HFFc6 (cell line): ENCODE data around the gene C11orf24. TPM values are rescaled to one million over a fixed set of nuclear protein-coding genes. Genes with fewer than 3 reads are reported as not detected.

Experiments used
- DNase-seq: peaks from one replicate; pipeline ENCODE4 v3.0.0-alpha.2; 2018
- H3K27ac Mint-ChIP-seq: 2 replicates; pipeline ENCODE4 v1.8.0; 2020; ENCODE audit warnings: mild to moderate bottlenecking, mixed read lengths
- H3K27me3 Mint-ChIP-seq: 2 replicates; pipeline ENCODE4 v1.8.0; 2021; ENCODE audit warnings: mild to moderate bottlenecking, moderate library complexity, mixed read lengths; ENCODE audit not compliant: insufficient read depth
- H3K36me3 Mint-ChIP-seq: 2 replicates; pipeline ENCODE4 v1.8.0; 2021; ENCODE audit warnings: low read depth, mixed read lengths
- H3K4me1 Mint-ChIP-seq: 2 replicates; pipeline ENCODE4 v1.8.0; 2020; ENCODE audit warnings: low read depth, mixed read lengths
- H3K4me3 Mint-ChIP-seq: 2 replicates; pipeline ENCODE4 v1.8.0; 2020; ENCODE audit warnings: mild to moderate bottlenecking, moderate library complexity, mixed read lengths
- H3K9me3 Mint-ChIP-seq: 2 replicates; pipeline ENCODE4 v1.8.0; 2020; ENCODE audit warnings: mild to moderate bottlenecking, mixed read lengths
- CTCF ChIP-seq: fragments of 200-600 bp; sonication (generic); IDR thresholded peaks from 2 replicates; pipeline ENCODE4 v1.5.0; 2021; ENCODE audit warnings: antibody characterized with exemption, mild to moderate bottlenecking
- total RNA-seq, 6 experiments: library from RNA; stranded (reverse); fragmentation: NEBNext Ultra II Directional; extraction: Animal tissue kit (Norgen Biotek cat#: 25700); gene quantifications; 2 replicates in 1 of 6; 3 replicates in 5 of 6; pipeline ENCODE4 v1.2.3, GENCODE V29; 2021

C11orf24 gene
- total RNA-seq, 6 experiments from 2014 or later = 88.4 to 126 (median 101) TPM

GRCh38 chr11:68273026-68273738, 1.4 kb upstream of the C11orf24 start:
- no peak for DNase-seq
- Mint-ChIP-seq H3K27me3 (peaks cover 5% of the 10 kb centered on the region), H3K36me3 (peaks cover 17% of the 10 kb centered on the region), H3K27ac (no peak overlapping the region), H3K4me1 (peaks cover 36% of the 10 kb centered on the region), H3K4me3 (no peak overlapping the region; the same call in 1 of the 2 replicates), H3K9me3 (no peaks in the 10 kb centered on the region)
- TF ChIP-seq CTCF = no peak

- Mint-ChIP-seq H3K4me3 (peak overlapping the region; percentile 95), H3K36me3 (peaks cover 17% of the 10 kb centered on the region), H3K9me3 (no peaks in the 10 kb centered on the region), H3K27me3 (peaks cover 3% of the 10 kb centered on the region), H3K4me1 (peaks cover 39% of the 10 kb centered on the region), H3K27ac (peak overlapping the region; percentile 99)
- peak; percentile 71 for TF ChIP-seq CTCF
- peak; percentile 72 for DNase-seq
These were observed 571 bp downstream of the C11orf24 start for GRCh38 chr11:68271023-68271780.

- DNase-seq = no peak
- Mint-ChIP-seq H3K4me1 (peaks cover 39% of the 10 kb centered on the region), H3K9me3 (no peaks in the 10 kb centered on the region), H3K27me3 (peaks cover 3% of the 10 kb centered on the region), H3K4me3 (peak overlapping the region; percentile 95), H3K36me3 (peaks cover 17% of the 10 kb centered on the region), H3K27ac (peak overlapping the region; percentile 99)
- no peak for TF ChIP-seq CTCF
These were observed 1.4 kb downstream of the C11orf24 start for GRCh38 chr11:68270196-68271022.

GRCh38 chr11:68269414-68270081, 2.2 kb downstream of the C11orf24 start:
- H3K27ac Mint-ChIP-seq = peak overlapping the region; percentile 99
- no peaks in the 10 kb centered on the region for H3K9me3 Mint-ChIP-seq
- peak overlapping the region; percentile 95 for H3K4me3 Mint-ChIP-seq
- TF ChIP-seq CTCF = no peak
- DNase-seq = peak; percentile 77
- H3K4me1 Mint-ChIP-seq = peaks cover 39% of the 10 kb centered on the region
- H3K27me3 Mint-ChIP-seq = peaks cover 3% of the 10 kb centered on the region
- H3K36me3 Mint-ChIP-seq = peaks cover 26% of the 10 kb centered on the region

- Mint-ChIP-seq H3K4me3 (no peak overlapping the region), H3K36me3 (peaks cover 34% of the 10 kb centered on the region)
These were observed 3.9 kb downstream of the C11orf24 start for GRCh38 chr11:68267881-68268240.

More at GRCh38 chr11:68267881-68268240, 3.9 kb downstream of the C11orf24 start:
- H3K27me3 Mint-ChIP-seq = peaks cover 5% of the 10 kb centered on the region
- no peak for DNase-seq
- peaks cover 39% of the 10 kb centered on the region for H3K4me1 Mint-ChIP-seq
- no peaks in the 10 kb centered on the region for H3K9me3 Mint-ChIP-seq
- no peak for TF ChIP-seq CTCF
- H3K27ac Mint-ChIP-seq = no peak overlapping the region
